ENCODE measurements around the gene RAB31. TPM values are rescaled to one million over a fixed set of nuclear protein-coding genes. Genes with fewer than 3 reads are reported as not detected.
A peak's percentile ranks its signal among the peaks of the same experiment; 100 is the strongest.

The RAB31 gene
- total and polyA plus RNA-seq, 2 of the 13 experiments (the other 11 are each of a cell fraction or from before 2014, with no cell fraction given) = 1.1 to 1.7 TPM

DNA sequence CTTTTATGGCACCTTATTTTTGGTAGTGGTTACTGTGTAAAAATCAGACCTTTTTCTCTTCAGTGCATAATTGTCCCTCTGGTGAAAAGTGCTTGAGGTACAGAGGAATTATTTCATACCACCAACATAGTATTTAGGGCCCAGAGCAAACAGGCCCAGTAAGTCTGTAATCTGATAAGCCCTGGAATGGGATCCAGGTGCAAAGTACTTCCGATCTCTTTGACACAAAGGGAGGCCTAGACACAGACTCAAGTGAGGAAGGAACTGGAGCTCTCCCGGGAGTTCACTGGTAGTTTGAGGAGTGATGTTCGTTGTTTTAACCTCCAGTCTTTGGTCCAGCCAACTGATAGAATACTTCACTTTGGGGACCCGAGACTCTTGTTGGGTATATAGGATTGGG, 57.4 kb downstream of the RAB31 start (continued):
- TF ChIP-seq, protein P1, sequence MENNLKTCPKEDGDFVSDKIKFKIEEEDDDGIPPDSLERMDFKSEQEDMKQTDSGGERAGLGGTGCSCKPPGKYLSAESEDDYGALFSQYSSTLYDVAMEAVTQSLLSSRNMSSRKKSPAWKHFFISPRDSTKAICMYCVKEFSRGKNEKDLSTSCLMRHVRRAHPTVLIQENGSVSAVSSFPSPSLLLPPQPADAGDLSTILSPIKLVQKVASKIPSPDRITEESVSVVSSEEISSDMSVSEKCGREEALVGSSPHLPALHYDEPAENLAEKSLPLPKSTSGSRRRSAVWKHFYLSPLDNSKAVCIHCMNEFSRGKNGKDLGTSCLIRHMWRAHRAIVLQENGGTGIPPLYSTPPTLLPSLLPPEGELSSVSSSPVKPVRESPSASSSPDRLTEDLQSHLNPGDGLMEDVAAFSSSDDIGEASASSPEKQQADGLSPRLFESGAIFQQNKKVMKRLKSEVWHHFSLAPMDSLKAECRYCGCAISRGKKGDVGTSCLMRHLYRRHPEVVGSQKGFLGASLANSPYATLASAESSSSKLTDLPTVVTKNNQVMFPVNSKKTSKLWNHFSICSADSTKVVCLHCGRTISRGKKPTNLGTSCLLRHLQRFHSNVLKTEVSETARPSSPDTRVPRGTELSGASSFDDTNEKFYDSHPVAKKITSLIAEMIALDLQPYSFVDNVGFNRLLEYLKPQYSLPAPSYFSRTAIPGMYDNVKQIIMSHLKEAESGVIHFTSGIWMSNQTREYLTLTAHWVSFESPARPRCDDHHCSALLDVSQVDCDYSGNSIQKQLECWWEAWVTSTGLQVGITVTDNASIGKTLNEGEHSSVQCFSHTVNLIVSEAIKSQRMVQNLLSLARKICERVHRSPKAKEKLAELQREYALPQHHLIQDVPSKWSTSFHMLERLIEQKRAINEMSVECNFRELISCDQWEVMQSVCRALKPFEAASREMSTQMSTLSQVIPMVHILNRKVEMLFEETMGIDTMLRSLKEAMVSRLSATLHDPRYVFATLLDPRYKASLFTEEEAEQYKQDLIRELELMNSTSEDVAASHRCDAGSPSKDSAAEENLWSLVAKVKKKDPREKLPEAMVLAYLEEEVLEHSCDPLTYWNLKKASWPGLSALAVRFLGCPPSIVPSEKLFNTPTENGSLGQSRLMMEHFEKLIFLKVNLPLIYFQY (CRISPR knock-in tag; IDR thresholded peaks at IDR 0.05; ENCODE audit: borderline replicate concordance) = 0 out of 2 replicates have a peak, but pooled peaks have one; percentile 51
- TF ChIP-seq CREM (IDR thresholded peaks at IDR 0.05) = no peak
- TF ChIP-seq CREM (CRISPR knock-in tag; IDR thresholded peaks at IDR 0.05) = no peak
- TF ChIP-seq KLF12 (CRISPR knock-in tag; IDR thresholded peaks at IDR 0.05; ENCODE audit: borderline replicate concordance) = no peak
- TF ChIP-seq, protein P2, sequence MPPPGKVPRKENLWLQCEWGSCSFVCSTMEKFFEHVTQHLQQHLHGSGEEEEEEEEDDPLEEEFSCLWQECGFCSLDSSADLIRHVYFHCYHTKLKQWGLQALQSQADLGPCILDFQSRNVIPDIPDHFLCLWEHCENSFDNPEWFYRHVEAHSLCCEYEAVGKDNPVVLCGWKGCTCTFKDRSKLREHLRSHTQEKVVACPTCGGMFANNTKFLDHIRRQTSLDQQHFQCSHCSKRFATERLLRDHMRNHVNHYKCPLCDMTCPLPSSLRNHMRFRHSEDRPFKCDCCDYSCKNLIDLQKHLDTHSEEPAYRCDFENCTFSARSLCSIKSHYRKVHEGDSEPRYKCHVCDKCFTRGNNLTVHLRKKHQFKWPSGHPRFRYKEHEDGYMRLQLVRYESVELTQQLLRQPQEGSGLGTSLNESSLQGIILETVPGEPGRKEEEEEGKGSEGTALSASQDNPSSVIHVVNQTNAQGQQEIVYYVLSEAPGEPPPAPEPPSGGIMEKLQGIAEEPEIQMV (CRISPR knock-in tag; IDR thresholded peaks at IDR 0.05; ENCODE audit: low read depth) = no peak
- no peak for TF ChIP-seq KAT8 (CRISPR knock-in tag; IDR thresholded peaks at IDR 0.05)
- no peak for TF ChIP-seq MATR3 (CRISPR knock-in tag; IDR thresholded peaks at IDR 0.05)
- no peak for TF ChIP-seq ZBTB3 (CRISPR knock-in tag; IDR thresholded peaks at IDR 0.05; ENCODE audit: borderline replicate concordance, low read depth)
- no peak for TF ChIP-seq ZSCAN12 (CRISPR knock-in tag; IDR thresholded peaks at IDR 0.05)
- TF ChIP-seq FLYWCH1 (CRISPR knock-in tag; IDR thresholded peaks at IDR 0.05) = no peak
- no peak for TF ChIP-seq U2AF2 (IDR thresholded peaks at IDR 0.05; ENCODE audit: low read depth, low read length)
- no peak for TF ChIP-seq POLR2AphosphoS2 (IDR thresholded peaks at IDR 0.05; ENCODE audit: low read depth, low read length)
- no peak for TF ChIP-seq KAT2B (IDR thresholded peaks at IDR 0.05; ENCODE audit: borderline replicate concordance, low read depth, low read length)
- no peak for TF ChIP-seq ZNF468 (CRISPR knock-in tag; IDR thresholded peaks at IDR 0.05)
- TF ChIP-seq, protein P3, sequence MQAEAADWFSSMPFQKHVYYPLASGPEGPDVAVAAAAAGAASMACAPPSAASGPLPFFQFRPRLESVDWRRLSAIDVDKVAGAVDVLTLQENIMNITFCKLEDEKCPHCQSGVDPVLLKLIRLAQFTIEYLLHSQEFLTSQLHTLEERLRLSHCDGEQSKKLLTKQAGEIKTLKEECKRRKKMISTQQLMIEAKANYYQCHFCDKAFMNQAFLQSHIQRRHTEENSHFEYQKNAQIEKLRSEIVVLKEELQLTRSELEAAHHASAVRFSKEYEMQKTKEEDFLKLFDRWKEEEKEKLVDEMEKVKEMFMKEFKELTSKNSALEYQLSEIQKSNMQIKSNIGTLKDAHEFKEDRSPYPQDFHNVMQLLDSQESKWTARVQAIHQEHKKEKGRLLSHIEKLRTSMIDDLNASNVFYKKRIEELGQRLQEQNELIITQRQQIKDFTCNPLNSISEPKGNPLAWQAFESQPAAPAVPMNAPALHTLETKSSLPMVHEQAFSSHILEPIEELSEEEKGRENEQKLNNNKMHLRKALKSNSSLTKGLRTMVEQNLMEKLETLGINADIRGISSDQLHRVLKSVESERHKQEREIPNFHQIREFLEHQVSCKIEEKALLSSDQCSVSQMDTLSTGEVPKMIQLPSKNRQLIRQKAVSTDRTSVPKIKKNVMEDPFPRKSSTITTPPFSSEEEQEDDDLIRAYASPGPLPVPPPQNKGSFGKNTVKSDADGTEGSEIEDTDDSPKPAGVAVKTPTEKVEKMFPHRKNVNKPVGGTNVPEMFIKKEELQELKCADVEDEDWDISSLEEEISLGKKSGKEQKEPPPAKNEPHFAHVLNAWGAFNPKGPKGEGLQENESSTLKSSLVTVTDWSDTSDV (CRISPR knock-in tag; IDR thresholded peaks at IDR 0.05) = no peak
- no peak for TF ChIP-seq SOX13 (IDR thresholded peaks at IDR 0.05)
- TF ChIP-seq SOX13 (CRISPR knock-in tag; conservative IDR thresholded peaks at IDR 0.05 in 1 of 2, IDR thresholded peaks at IDR 0.05 in 1 of 2) = peak in 1 of 2 experiments; percentile 70; a peak in 2 of 4 replicates
- TF ChIP-seq, protein P4, sequence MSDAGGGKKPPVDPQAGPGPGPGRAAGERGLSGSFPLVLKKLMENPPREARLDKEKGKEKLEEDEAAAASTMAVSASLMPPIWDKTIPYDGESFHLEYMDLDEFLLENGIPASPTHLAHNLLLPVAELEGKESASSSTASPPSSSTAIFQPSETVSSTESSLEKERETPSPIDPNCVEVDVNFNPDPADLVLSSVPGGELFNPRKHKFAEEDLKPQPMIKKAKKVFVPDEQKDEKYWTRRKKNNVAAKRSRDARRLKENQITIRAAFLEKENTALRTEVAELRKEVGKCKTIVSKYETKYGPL (CRISPR knock-in tag; IDR thresholded peaks at IDR 0.05) = no peak
- TF ChIP-seq HOXD1 (CRISPR knock-in tag; IDR thresholded peaks at IDR 0.05) = no peak
- TF ChIP-seq, protein P5, sequence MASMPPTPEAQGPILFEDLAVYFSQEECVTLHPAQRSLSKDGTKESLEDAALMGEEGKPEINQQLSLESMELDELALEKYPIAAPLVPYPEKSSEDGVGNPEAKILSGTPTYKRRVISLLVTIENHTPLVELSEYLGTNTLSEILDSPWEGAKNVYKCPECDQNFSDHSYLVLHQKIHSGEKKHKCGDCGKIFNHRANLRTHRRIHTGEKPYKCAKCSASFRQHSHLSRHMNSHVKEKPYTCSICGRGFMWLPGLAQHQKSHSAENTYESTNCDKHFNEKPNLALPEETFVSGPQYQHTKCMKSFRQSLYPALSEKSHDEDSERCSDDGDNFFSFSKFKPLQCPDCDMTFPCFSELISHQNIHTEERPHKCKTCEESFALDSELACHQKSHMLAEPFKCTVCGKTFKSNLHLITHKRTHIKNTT (CRISPR knock-in tag; IDR thresholded peaks at IDR 0.05) = no peak
